LNCAP (cell line): Measurements from ENCODE around the gene NLRX1.

Source experiments
- CTCF ChIP-seq: fragments of 450-650 bp; IDR thresholded peaks from 2 replicates; pipeline ENCODE4 v1.5.1; 2017; ENCODE audit warnings: mild to moderate bottlenecking

Gene NLRX1

GRCh38 chr11:119181677-119182412, 13.3 kb downstream of the NLRX1 start:
- TF ChIP-seq CTCF, result no peak

DNA sequence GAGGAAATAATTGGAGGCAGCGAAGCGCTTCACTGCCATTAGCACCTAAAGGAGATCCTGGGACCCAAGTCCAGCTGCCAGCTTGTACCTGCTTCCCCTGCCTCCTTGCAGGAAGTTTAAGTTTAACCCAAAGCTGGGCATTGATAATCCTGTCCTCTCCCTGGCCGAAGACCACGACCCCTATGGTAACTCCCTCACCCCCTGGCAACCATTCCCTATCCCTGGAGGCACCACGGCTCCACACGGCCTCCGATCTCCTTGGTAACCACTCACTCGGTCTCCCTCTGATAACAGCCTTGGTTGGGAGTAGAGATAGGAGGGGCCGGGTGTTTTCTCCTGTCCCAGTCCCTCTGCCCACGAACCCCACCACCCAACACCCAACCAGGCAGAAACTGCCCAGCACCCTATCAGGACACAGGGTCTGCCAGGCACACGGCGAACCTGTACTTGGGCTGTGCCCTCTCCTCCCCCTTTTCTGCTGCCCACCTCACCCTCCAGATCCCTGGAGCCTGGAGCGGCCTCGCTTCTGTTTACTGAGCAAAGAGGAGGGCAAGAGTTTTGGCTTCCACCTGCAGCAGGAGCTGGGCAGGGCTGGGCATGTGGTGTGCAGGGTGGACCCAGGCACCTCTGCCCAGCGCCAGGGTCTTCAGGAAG, 17.6 kb downstream of the NLRX1 start:
- no peak for TF ChIP-seq CTCF

GRCh38 chr11:119187123-119187892, 18.8 kb downstream of the NLRX1 start:
- TF ChIP-seq CTCF, result no peak

DNA sequence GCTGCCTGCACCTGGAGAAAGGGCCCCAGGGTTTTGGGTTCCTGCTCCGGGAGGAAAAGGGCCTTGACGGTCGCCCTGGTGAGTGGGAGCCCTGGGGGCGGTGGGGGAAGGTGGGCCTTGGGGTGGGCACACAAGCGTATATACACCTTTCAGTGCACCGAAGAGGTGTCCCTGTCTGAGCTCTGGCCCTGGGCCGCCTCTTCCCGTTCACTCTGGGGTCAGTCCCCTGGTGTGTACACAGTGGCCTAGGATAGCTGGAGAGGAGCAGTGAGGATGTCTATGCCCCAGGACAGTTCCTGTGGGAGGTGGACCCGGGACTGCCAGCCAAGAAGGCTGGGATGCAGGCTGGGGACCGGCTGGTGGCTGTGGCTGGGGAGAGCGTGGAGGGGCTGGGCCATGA, 19.5 kb downstream of the NLRX1 start:
- TF ChIP-seq CTCF, result no peak

GRCh38 chr11:119188887-119189286, 20.4 kb downstream of the NLRX1 start:
- no peak for TF ChIP-seq CTCF

- TF ChIP-seq CTCF, result no peak
Measured at GRCh38 chr11:119189393-119189792, 20.9 kb downstream of the NLRX1 start.

DNA sequence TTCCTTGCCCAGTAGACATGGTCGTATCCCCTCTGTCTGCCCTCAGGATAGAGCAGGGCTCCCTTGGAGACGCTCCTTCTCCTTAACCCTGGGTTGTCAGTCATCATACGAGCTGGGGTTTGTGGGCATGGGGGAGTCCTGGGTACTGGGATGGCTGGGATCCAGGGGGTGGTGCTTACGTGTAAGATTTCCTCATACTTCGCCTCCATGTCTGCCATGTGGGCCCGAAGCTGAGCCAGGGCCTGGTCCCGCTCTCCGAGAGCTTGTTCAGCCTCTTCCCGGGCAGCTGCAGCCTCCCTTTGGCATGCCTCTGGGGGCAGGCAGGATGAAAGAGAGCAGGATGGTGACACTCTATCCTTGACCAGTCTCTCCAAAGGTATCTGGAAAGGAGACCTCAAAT, 22.0 kb downstream of the NLRX1 start:
- TF ChIP-seq CTCF, result no peak
